Measurements from ENCODE around the gene PODXL2.
A peak's percentile ranks its signal among the peaks of the same experiment; 100 is the strongest.

The PODXL2 gene

DNA sequence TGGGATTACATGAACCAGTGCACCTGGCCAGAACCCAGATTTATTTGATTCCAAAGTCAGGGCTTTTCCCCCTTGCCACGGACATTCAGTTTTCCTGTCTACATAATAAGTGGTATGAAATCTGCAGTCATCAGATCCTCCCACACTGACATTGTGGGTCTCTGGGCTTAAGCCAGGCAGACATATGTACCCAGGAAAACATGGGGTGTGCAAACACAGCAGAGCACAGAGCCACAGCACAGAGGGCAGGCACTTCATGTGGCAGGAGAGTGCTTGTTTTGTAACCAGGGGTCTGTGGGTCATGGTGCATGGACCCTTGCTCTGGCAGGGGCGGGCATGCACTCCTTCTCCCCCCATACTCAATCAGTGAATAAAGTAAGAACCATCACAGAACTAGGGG is 37.7 kb downstream of the PODXL2 start:
- no peak overlapping the region for H3K9ac ChIP-seq (ENCODE audit: low read length)
- H3K27me3 ChIP-seq (ENCODE audit: control insufficient read depth in 1 of 2, insufficient read depth in 2 of 2, low read length in 2 of 2), result no peaks in the 10 kb centered on the region
- H3K36me3 ChIP-seq (ENCODE audit: insufficient read depth, low read length), result no peaks in the 10 kb centered on the region
- H3K4me1 ChIP-seq (ENCODE audit: insufficient read depth, low read length), result peaks cover 4% of the 10 kb centered on the region
- no peaks in the 10 kb centered on the region for H3K9me3 ChIP-seq (ENCODE audit: low read length)
- no peak overlapping the region for H3K27ac ChIP-seq (ENCODE audit: low read depth, low read length)
- H3K4me3 ChIP-seq (ENCODE audit: low read depth in 1 of 2, low read length in 2 of 2), result no peak overlapping the region

DNA sequence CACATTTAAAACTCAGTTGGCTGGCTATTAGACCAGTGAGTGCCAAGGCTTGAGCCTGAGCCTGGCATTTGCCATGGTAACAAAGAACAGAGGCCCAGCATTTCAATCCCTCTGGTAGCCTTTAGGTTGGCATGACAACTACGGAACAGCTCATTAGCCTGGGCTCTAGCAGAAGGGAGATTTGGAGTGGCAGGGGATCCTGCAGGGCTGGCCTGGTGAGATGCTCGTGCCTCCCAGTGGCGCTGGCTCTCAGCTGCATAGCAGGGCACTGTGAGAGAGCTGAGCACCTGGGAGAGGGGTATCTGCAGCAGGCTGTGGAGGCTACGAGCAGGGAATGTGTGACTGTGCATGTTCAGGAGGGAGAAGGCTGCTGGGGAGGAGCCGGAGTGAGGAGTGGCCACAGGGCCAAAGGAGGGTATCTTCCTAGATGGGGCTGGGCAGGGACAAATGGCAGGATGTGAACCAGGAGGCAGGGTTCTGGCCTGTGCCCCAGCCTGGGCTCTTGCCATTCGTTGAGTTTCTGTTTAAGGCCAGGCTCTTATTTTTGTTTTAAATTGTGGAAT is 38.2 kb downstream of the PODXL2 start:
- Histone ChIP-seq H3K4me1 (ENCODE audit: insufficient read depth, low read length) (peaks cover 6% of the 10 kb centered on the region), H3K9ac (ENCODE audit: low read length) (no peak overlapping the region), H3K27me3 (ENCODE audit: control insufficient read depth in 1 of 2, insufficient read depth in 2 of 2, low read length in 2 of 2) (no peaks in the 10 kb centered on the region), H3K4me3 (ENCODE audit: low read depth in 1 of 2, low read length in 2 of 2) (no peak overlapping the region), H3K36me3 (ENCODE audit: insufficient read depth, low read length) (no peaks in the 10 kb centered on the region), H3K9me3 (ENCODE audit: low read length) (no peaks in the 10 kb centered on the region), H3K27ac (ENCODE audit: low read depth, low read length) (no peak overlapping the region)

DNA sequence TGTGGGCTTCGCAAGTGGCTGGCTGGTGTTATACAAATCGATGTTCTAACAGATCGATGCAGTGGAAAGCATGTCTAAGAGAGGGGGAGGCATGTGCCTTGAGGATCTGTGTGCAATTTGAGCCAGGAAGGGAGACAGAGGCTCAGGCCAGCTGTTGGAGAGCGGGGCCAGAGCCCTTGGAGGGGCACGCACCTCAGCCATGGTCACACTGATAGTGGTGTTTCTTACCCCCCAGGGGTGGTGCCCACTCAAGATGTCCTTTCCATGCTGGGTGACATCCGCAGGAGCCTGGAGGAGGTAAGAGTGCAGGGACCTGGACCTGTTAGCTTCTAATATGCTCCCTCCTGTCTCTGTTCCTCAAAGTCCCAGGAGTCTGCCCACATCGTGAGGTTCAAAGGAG is 39.9 kb downstream of the PODXL2 start:
- no peaks in the 10 kb centered on the region for H3K36me3 ChIP-seq (ENCODE audit: insufficient read depth, low read length)
- no peak overlapping the region for H3K4me3 ChIP-seq (ENCODE audit: low read depth in 1 of 2, low read length in 2 of 2)
- peaks cover 8% of the 10 kb centered on the region for H3K4me1 ChIP-seq (ENCODE audit: insufficient read depth, low read length)

DNA sequence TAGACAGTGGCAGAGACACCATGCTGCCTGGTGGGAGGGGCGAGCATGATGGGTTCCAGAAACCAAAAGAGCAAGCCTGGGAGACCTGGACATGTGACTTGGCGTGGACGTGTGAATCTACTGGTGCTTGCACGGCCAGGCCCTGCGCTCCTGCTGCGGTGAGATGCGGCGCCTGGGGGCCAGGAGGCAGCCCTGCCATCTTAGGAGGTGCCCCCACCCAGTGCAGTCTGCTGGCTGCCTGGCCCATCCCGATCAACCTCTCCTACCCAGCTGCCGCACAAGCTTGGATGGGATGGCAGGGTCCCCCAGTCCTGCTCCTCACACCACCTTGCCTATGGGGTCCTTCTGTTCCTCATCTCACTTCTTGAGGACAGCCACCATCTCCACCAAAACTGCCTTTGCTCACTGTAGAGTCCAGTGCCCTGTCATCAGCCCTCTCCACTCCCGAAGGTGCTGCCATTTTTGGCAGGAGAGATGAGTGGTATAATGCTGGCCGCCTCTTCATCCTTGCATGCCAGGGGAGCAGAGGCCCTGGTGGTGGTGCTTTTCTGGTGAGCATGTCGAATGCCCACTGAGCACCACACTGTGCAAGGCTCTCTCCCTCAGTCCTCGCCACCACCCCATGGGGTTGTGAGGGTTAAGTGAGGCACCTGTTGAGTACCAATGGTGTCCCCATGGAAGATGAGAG is 40.7 kb downstream of the PODXL2 start:
- H3K27me3 ChIP-seq (ENCODE audit: control insufficient read depth in 1 of 2, insufficient read depth in 2 of 2, low read length in 2 of 2), result no peaks in the 10 kb centered on the region
- H3K4me3 ChIP-seq (ENCODE audit: low read depth in 1 of 2, low read length in 2 of 2), result no peak overlapping the region
- H3K36me3 ChIP-seq (ENCODE audit: insufficient read depth, low read length), result no peaks in the 10 kb centered on the region
- no peak overlapping the region for H3K27ac ChIP-seq (ENCODE audit: low read depth, low read length)
- H3K9ac ChIP-seq (ENCODE audit: low read length), result no peak overlapping the region
- no peaks in the 10 kb centered on the region for H3K9me3 ChIP-seq (ENCODE audit: low read length)
- peaks cover 11% of the 10 kb centered on the region for H3K4me1 ChIP-seq (ENCODE audit: insufficient read depth, low read length)

More for the DNA sequence above, 39.9 kb downstream of the PODXL2 start:
- Histone ChIP-seq H3K9me3 (ENCODE audit: low read length) (no peaks in the 10 kb centered on the region), H3K27ac (ENCODE audit: low read depth, low read length) (no peak overlapping the region), H3K27me3 (ENCODE audit: control insufficient read depth in 1 of 2, insufficient read depth in 2 of 2, low read length in 2 of 2) (no peaks in the 10 kb centered on the region), H3K9ac (ENCODE audit: low read length) (no peak overlapping the region)

DNA sequence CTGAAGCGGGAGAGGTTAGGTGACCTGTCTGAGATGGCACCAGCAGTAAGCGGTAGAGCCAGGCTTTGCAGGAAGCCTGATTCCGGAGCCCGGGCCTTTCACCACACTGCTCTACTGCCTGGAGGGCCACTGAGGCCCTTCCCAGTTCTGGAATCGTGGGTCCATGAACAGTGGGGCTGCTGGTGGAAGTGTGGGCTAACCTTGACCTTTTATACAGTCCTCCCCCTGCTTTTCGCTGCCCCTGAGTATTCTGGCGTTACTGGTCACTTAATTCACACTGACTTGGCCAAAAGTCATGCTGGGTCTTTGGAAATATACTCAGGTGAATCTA is 41.2 kb downstream of the PODXL2 start:
- Histone ChIP-seq H3K27ac (ENCODE audit: low read depth, low read length) (no peak overlapping the region), H3K4me1 (ENCODE audit: insufficient read depth, low read length) (peaks cover 11% of the 10 kb centered on the region), H3K9me3 (ENCODE audit: low read length) (no peaks in the 10 kb centered on the region), H3K9ac (ENCODE audit: low read length) (no peak overlapping the region), H3K27me3 (ENCODE audit: control insufficient read depth in 1 of 2, insufficient read depth in 2 of 2, low read length in 2 of 2) (no peaks in the 10 kb centered on the region), H3K4me3 (ENCODE audit: low read depth in 1 of 2, low read length in 2 of 2) (no peak overlapping the region), H3K36me3 (ENCODE audit: insufficient read depth, low read length) (no peaks in the 10 kb centered on the region)

DNA sequence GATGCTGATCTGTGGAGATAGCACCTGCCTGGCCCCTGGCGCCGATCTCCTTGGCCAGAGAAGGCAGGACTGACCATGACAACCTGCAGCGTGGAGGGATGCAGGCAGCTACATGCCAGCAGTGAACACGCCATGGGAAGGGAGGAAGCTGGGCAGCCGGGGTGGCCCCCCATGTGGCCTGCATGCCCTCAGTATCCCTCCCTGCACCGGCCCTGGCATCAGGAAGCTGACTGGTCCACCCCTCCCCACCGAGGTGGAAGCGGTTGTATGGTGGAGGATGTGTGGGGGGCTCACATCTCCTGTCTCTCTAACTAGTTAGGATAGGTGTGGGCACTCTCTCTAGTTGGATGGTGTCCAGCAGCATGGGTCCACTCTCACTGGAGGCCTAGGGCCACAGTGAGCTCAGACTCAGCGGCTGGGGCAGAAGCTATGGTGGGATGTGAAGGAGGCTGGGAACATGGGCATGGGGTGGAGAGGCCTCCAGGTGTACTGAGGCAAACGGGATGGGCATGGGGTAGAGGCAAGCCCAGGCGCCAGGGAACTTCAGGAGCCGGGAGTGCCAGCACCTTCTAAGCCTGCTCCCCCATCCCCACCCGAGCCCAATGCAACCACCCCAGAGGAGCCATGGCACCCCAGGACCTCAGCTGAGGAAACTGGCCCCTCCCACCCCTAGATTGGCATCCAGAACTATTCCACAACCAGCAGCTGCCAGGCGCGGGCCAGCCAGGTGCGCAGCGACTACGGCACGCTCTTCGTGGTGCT is 42.0 kb downstream of the PODXL2 start:
- Histone ChIP-seq H3K27ac (ENCODE audit: low read depth, low read length) (no peak overlapping the region), H3K9me3 (ENCODE audit: low read length) (no peaks in the 10 kb centered on the region), H3K36me3 (ENCODE audit: insufficient read depth, low read length) (peaks cover 5% of the 10 kb centered on the region), H3K27me3 (ENCODE audit: control insufficient read depth in 1 of 2, insufficient read depth in 2 of 2, low read length in 2 of 2) (no peaks in the 10 kb centered on the region), H3K4me1 (ENCODE audit: insufficient read depth, low read length) (peaks cover 11% of the 10 kb centered on the region), H3K4me3 (ENCODE audit: low read depth in 1 of 2, low read length in 2 of 2) (no peak overlapping the region), H3K9ac (ENCODE audit: low read length) (no peak overlapping the region)

DNA sequence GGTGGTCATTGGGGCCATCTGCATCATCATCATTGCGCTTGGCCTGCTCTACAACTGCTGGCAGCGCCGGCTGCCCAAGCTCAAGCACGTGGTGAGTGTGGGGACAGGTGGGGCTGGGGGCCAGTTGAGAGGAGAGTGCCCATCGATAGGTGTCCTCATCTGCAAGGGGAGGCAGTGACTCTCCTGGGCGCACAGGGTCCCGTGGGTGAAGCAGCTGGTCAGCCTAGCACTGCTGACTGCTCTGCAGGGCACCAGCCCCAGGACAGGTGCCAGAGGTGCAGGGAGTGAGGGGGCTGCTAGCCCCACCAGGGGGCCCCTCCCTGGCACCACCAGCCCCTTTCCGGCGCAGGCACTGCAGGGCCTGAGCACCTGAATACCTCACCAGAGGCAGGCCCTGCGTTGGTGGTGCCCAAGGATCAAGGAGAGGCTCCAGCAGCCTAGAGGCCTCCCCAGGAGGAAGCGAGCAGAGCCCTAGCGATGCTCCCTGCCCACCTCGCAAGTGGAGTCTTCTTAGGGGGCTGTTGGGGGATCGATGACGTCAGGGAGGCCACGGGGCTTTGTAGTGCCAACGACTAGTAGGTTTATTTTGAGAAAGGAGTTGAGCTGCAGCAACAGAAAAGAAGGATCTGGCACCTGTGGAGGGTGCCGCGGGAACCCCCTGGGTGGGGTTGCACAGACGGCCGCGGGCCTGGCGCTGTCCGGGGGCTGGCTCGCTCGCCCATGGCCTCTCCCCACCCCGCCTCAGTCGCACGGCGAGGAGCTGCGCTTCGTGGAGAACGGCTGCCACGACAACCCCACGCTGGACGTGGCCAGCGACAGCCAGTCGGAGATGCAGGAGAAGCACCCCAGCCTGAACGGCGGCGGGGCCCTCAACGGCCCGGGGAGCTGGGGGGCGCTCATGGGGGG is 42.8 kb downstream of the PODXL2 start:
- Histone ChIP-seq H3K36me3 (ENCODE audit: insufficient read depth, low read length) (peaks cover 13% of the 10 kb centered on the region), H3K9me3 (ENCODE audit: low read length) (no peaks in the 10 kb centered on the region), H3K4me1 (ENCODE audit: insufficient read depth, low read length) (peaks cover 11% of the 10 kb centered on the region), H3K9ac (ENCODE audit: low read length) (peak overlapping the region; percentile 65), H3K4me3 (ENCODE audit: low read depth in 1 of 2, low read length in 2 of 2) (peak overlapping the region; percentile 67 to 75), H3K27ac (ENCODE audit: low read depth, low read length) (peak overlapping the region; percentile 76), H3K27me3 (ENCODE audit: control insufficient read depth in 1 of 2, insufficient read depth in 2 of 2, low read length in 2 of 2) (no peaks in the 10 kb centered on the region)

DNA sequence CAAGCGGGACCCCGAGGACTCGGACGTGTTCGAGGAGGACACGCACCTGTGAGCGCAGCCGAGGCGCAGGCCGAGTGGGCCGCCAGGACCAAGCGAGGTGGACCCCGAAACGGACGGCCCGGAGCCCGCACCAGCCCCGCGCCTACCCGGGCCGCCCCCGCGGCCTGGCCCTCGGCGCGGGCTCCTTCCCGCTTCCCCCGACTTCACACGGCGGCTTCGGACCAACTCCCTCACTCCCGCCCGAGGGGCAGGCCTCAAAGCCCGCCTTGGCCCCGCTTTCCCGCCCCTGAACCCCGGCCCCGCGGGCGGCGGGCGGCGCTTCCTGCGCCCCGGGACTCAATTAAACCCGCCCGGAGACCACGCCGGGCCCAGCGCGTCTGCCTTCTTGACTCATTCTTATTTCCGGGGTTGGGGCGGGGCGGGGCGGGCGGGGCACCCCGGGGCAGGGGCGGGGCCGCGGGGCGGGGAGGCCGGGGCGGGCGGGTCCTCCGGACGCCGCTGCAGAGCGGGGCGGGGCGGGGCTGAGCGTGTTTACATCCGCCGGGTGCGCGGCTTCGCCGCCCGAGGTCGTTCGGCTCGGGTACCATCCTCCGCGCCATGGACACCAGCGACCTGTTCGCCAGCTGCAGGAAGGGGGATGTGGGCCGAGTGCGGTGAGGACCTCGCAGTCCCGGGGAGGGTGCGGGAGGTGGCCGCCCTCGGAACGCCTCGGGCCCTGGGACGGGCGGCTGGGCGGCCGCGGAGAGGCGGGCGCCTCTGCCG is 43.6 kb downstream of the PODXL2 start, which contains the start of gene ABTB1:
ABTB1 (plus strand) TSS at position 524 of the 762 bp plus-strand sequence; CDS start at position 598, 74 bp downstream.
- Histone ChIP-seq H3K27ac (ENCODE audit: low read depth, low read length) (peak within 1 kb of the TSS; percentile 88), H3K4me1 (ENCODE audit: insufficient read depth, low read length) (peaks cover 11% of the 10 kb centered on the region), H3K27me3 (ENCODE audit: control insufficient read depth in 1 of 2, insufficient read depth in 2 of 2, low read length in 2 of 2) (no peaks in the 10 kb centered on the region), H3K4me3 (ENCODE audit: low read depth in 1 of 2, low read length in 2 of 2) (peak within 1 kb of the TSS; percentile 67 to 99), H3K9ac (ENCODE audit: low read length) (peak within 1 kb of the TSS; percentile 65), H3K9me3 (ENCODE audit: low read length) (no peaks in the 10 kb centered on the region), H3K36me3 (ENCODE audit: insufficient read depth, low read length) (peaks cover 19% of the 10 kb centered on the region)

DNA sequence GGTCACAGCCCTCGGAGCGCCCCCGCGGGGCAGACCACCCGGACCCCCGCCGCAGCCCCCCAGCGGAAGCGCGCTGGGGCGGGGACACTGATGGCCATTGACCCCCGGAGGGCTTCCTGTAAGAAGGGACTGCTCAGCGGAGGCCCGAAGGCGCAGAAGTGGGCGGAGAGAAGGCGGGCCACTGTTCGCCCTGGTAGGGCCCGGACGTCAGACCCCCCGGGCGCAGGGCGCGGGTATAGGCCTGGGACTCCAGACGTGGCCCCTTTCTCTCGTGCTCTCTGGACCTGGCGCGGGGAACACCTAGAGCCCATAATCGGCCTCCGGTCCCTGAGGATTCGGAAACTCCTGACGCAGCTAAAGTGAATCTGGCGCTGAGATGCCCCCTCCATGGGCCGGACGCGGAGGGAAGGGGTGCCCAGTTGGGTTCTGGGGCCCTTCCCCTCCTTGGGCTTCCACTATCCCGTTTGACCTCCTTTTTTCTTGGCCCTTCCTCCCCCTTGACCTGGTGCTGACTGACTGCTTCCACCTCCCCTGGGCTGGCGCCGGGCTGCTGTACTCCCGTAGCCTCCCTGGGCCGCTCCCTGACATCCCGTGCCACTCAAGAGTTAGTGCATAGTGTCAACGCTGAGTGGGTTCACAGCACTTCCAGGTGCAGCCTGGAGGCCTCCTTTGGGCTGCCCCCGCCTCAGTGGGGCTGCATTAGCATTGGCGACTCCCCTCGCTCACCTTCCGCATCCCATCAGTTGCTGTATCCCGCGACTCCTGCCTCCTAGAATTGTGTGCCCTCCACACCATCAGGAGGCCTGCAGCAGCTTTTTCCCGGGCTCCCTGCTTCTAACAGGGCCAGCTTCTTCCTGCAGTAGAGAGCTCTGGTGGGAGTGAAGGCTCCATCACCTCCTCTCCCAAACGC is 44.5 kb downstream of the PODXL2 start:
- H3K4me3 ChIP-seq (ENCODE audit: low read depth in 1 of 2, low read length in 2 of 2), result peak overlapping the region; percentile 62 to 99
- peak overlapping the region; percentile 88 for H3K27ac ChIP-seq (ENCODE audit: low read depth, low read length)
- peaks cover 11% of the 10 kb centered on the region for H3K4me1 ChIP-seq (ENCODE audit: insufficient read depth, low read length)
- H3K36me3 ChIP-seq (ENCODE audit: insufficient read depth, low read length), result peaks cover 26% of the 10 kb centered on the region
- no peaks in the 10 kb centered on the region for H3K27me3 ChIP-seq (ENCODE audit: control insufficient read depth in 1 of 2, insufficient read depth in 2 of 2, low read length in 2 of 2)
- peak overlapping the region; percentile 64 for H3K9ac ChIP-seq (ENCODE audit: low read length)
- no peaks in the 10 kb centered on the region for H3K9me3 ChIP-seq (ENCODE audit: low read length)
